Stimulated activated CD4-positive, alpha-beta T cell treated with anti-CD3 and anti-CD28 coated beads, Interleukin-4, amount 100 ng/mL, for 1 hour (primary cell): ENCODE measurements around the gene ALPI.

Experiments
- DNase-seq: peaks from one replicate; pipeline ENCODE4 v3.0.0-alpha.2; 2020

ALPI gene

DNA sequence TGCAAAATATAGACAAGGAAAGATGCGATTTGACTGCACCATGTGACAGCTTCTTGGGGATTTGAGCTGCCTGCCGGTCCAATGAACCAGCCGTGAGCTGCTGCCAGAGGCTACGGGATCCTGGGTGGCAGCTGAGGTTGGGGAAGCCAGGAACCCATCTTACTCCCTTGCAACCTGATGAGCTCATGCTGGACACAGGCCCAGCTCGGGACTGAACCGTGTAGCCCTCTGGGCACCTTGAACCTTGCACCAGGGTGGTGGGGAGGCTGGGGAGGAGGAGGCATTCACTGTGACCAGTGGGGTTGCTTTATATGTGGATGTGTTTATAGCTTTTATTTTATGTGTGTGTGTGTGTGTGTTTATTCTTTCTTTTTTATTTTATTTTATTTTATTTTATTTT, 9.1 kb downstream of the ALPI start:
- no peak for DNase-seq

DNA sequence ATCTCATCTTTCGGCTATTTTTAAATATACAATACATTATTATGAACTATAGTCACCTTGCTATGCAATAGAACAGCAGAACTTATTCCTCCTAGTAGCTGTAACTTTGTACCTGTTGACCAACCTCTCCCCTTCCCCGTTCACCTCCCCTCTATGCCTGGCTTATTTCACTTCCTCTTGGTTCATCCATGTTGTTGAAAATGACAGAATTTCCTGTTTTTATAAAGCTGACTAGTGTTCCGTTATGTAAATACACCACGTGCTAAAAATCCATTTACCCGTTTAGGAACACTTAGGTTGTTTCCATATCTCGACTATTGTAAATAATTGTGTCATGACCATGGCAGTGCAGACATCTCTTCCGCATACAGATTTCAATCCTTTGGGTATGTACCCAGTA, 10.3 kb downstream of the ALPI start:
- no peak for DNase-seq

DNA sequence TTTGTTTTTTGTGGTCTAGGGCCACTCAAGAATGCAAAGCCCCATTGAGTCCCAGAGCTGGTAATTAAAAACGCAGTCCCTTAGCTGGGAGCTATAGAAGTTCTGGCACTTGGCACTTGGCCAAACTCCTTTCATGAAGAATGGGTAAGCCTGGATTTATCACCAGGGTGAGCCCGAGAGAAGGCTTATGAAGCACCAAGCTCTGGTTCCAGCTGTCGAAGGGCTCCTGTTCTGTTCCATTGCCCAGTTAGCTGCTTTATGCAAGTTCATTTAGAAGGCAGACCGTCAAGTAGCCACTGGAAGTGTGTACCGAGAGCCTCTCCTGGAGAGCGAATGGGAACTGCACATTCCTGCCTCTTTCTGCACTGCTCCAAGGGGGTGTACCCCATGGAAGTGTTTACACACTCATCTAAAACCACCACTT, 17.5 kb downstream of the ALPI start:
- no peak for DNase-seq

DNA sequence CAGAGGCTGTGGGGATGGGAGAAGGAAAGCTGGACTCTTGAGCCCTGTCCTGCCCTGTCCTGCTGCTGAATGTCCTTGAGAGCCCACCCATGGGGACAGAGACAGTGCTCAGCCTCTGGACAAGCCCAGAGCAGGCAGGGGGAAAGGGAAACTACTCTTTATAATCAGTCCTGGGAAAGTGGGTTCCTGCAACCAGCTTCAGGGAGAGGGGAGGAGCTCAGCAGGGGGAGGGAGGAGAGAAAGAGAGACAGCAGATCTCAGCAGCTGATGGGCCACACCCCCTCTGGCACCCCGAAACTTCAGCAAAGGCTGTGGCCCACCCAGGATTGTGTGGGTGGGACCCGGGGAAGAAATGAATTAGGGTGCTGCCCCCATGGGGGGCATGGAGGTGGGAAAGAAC, 20.1 kb downstream of the ALPI start:
- DNase-seq = no peak

DNA sequence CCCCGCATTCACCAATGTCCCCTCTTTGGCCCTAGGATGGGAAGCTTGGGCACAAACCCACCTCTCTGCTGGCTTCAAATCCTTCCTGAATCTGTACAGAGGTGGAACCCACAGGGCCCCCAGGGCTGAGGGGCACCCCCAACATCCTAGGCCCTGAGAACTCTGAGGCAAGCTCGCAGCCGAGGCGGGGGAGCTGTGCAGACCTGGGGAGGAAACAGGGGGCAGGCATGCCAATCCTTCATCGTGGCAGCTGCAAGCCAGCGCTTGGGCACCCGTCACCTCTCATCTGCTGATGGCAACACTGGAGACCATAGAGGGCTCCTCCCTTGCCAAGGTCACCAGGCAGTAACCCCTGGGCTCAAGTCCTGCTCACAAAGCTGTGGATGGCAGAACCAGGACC, 20.8 kb downstream of the ALPI start:
- DNase-seq = no peak

DNA sequence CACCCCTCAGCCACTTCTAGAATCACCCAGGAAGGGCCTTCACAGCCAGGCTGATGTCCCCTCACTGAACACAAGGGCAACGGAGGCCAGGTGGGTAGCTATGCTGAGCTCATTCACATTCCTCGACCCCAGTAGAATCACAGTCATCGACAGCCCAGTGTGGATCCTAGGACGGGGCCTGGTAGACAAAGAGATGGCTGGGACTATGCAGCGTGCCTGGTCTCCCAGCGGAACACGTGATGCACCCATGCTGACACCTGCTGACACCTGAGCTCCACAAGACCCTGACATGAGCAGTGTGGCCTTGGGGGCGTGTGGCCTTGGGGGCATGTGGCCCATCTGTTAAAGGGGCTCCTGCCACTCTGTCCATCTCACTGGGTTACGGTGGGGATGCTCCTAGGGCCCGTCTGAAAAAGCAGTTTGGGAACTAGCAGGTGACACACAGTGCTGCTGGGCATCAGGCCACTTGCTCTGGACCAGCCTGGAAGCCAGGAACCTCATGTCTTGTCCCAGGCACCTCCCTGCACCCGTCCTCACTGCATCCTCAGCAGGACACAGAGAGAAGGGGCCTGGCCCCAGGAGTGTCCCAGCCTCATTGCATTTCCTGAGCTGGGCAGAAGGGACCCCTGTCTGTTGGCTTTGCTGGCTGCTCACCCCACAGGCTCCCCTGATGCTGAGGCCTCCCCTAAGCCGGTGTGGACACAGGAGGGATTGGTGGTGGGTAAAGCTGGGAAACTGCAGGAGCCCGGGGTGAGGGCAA, 22.0 kb downstream of the ALPI start:
- DNase-seq = no peak

DNA sequence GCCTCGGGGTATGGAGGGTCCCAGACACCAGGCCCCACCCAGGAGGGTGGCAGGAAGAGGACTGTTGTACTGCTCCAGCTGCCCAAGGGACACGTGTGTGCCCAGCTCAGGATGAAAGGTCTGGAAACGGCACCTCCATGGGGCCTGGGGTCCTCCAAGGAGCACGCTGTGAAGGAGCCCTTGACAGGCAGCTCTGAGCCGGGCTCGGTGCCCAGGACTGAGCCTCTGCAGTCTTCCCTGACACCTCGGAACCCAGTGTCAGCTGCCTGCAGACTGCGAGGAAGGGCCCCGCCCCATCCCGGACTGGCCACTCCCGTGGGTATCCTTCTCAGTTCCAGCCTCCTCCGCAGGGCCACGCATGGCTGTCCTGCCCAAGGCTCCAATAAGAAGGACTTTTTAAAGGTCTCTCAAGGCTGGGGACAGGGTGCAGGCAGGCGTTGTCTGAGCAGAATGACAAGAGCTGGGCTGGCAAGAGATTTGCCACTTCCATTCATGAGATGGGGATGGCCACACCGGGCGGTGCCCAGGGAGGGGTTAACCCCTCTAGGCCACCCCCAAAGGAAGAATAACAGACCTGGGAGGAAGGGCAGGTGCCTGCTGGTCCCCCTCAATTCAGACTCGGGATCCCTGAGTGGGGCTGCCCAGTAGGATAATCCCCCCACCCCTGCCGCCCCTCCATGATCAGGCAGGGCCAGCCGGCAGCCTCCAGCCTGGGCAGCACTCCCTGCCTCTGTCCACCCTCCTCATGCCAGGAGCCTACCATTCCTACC, 22.8 kb downstream of the ALPI start:
- DNase-seq = no peak

DNA sequence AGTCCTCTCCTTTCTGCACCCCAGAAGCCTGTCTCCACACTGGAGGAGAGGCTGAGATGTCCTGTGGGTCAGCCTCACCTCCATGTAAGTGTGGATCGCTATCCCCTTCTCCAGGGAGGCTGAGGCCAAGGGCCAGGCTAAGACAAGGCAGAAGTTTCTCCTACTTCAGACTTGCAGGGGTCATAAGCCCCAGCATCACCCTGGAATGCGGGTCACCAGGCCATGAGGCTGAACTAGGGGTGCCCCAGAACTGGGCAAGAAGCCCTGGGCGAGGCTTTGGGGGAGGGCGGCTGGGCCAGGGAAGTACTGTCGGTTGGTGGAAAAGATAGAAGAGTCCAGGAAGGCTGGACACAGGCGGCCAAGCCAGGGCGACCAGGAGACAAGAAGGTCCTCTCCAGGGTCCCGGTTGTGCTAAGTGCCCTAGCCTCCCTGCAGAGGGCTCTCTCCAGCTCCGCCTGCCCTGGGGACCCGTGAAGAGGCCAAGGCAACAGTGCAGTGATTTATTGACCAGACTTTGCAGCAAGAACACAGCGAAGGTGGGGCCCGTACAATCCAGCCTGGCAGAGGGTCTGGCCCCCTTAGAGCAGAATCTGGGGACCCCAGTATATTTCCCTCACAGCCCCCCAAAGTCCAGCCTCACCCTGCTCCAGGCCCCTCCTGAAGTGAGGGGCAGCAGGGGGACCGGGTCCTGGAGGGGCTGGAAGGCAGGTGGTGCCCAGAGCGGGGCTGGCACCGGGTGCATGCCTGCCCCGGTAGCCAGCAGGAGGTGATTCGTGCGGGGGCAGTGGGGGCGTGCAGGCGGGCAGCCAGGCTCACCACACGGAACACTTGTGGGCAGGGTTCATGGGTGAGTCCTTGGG, 23.6 kb downstream of the ALPI start:
- DNase-seq = no peak

DNA sequence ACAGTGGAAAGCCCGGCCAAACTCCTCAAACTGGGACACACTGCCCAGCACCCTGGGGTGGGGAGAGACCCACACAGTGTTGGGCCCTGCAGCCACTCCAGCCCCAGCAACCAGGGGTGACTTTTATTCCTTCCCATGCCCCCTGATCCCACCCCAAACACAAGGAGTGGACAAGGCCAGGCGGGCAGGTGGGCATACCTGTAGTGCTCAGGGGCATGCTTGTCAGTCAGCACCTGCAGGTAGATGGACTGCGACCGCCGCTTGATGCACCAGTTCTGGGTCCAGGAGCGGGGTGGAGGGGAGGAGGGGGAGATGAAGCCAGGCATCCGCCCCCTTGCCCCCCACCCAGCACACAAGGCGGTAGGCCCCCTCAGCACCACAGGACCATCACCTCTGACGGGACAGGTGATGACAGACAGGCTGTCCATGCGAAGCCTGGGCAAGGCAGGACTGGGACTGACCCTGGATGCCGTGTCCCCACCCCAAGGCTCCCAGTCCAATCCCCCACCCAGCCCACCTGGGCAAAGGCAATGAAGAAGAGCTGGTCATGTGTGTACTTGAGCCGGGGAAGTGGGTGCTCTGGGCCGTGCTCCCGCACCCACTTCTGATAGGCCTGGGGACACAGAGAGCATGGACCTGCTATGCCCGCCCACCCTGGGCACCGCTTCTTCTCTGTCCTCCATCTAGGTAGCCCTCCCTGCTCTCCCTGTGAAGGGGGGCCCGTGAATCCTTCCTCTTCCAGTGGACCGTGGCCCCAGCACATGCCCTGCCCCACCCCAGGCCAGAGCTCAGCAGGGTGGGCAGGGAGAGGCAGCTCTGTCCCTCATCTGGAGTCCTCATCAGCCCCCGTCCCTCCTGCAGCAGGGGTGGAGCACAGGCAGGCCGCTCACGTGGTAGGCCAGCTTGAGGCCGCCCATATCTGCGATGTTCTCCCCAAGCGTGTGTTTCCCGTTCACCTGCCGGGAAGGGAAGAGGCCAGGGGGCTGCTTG, 24.5 kb downstream of the ALPI start:
- DNase-seq = no peak

DNA sequence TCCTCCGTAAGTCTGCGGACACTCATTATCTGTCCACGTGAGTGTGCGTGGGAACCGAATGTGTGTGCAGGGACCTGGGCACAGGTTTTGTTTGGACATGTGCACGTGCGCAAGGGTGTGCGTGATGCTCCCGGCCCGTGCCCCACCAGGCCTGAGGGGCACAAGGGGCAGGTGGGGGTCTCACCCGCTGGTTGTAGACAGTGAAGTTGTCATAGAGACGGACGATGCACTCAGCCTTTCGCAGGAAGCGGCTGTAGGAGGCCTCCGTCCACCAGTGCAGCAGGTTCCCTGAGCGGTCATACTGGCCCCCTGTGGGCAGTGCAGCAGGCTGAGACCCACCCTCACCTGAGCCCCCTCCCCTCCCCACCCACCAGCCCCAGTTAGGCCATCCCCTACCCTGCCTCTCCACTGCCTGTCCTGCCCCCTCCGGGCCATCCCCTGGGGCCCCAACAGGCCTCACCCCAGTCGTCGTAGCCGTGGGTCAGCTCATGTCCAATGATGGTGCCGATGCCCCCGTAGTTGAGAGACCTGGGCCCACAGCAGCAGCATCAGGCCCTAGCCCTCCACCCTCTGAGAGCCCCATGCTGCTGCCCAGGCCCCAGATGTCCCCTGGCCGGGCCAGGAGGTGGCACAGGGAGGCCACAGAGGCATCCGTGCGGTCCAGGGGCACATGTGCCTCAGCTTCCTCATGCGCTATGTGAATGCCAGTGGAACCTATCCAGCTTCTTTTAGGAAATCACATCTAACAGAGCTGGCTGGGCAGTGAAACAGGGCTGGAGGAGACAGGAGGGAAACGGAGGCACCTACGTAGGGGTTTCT, 25.6 kb downstream of the ALPI start:
- DNase-seq = no peak

DNA sequence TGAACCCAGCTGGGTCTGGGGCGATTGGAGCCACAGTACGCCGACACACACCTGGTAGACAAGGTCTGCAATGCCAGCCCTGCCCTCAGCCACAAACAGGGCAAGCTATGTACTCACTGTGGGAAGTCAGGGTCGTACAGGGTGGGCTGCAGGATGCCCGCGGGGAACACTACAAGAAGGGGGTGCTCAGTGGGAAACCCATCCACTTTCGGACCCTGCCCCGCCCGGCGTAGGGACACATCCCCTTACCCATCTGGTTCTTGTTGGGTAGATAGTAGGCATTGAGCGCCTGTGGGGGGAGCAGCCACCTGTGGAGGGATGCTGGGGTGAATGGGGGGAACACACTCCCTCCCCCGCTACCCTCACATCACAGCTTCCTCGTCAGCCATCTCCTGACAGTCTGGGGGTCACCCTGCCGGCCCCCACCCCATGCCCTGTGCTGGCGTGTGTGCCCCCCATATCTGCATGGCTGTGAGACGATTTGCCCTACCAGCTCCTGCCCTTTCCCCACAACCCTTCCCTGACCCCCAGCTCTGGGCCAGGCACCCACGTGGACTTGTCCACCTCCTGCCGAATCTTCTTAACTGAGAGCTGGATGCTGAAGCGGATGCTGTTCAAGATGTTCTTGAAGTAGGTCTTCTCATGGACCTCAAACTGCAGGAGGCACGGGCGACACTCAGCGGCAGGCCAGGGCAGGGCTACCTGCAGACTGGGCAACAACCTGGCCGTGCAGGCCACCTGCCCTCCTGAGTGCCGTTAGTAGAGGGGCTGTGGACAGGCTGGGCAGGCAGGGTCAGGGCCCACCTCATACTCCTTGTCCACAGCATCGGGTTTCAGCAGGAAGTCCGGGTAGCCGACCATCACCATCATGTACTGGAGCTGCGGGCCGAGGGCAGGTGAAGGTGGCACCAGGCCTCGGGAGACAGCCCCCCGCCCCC, 26.6 kb downstream of the ALPI start:
- no peak for DNase-seq

DNA sequence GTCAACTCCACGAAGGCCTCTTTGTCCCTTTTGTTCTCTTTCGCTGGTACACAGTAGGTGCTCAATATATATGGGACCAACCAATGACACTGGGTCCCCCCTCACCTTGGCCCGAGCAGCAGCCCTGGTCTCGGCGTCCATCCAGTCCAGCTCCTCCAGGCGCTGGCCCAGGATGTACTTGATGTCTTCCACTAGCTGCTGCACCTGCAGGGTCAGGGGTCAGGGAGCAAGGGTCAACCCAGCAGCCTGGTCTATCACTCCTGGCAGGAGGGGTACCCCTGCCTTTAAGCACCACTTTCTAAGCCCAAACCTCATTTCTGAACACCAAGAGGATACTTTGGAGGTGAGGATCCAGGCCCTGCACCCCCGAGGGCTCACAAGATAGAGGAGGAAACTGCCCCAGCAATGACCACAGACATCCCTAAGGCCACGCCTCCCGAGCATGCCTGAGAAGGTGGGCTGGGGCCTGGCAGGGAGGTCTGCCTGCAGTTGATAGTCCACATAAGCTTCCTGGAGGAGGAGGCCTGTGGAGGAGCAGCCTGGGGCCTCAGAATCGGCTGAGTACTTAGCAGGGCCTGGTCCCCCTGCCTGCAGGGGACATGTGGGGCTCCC, 27.5 kb downstream of the ALPI start:
- DNase-seq = no peak

DNA sequence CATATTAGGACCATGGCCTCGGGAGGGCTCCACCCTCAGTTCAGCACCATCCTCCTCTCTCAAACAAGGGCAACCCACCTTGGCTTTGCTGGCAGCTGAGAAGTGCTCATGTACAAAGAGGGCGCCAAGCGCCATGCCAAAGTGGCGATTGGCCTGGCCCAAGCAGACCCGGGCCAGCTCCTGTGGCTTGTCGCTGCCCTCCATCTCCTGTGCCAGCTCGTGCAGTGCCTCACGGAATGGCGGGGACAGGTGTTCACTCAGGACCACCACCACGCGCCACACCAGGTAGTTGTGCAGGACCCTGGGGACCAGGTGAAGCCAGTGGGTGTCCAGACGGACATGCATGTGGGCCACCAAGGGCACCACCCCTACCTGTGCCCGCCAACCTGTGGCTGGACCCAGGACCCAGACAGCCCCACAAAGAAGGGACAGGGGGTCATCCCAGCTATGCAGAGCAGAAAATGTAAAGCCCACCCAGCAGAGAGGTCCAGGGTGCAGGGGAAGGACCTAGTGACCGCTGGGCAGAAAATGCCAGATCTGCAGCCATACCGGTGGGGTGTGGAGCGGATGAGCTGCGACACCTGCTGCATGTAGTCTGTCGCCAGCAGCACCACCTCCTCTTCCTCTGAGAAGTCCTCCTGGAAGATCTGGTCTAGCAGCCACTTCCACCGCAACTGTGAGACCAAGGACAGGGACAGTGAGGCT, 28.1 kb downstream of the ALPI start:
- DNase-seq = no peak

DNA sequence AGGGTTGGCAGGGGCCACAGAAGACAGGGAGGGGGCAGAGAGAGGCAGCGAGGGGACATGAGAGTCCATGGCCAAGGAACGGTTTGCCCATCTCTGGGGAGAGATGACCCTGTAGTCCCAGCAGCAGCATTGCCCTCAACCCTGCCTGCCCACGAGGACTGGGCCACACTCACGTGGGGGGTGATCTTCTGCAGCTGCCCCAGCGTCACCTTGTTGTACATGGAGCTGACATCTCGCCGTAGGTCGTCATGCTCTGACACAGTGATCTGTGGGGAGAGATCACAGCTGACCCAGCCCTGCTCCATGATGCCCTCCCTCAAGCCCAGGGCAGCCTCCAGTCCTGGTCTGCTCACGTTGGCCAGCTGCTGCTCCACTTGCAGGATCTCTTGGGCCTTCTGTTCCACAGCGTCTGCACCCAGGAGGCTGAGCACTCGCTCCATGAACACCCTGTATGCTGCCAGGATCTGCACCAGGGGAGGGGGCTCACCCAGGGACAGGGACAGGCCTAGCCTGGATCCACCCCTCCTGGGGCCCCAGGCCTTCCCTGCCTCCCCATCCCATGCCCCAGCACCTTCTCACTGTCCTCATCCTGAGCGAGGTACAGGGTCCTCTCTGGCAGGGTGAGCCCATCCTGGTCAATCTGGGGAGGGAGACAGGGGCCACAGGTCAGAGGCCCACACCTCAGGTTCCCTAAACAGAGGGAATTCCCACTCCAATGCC, 28.8 kb downstream of the ALPI start:
- DNase-seq = no peak

DNA sequence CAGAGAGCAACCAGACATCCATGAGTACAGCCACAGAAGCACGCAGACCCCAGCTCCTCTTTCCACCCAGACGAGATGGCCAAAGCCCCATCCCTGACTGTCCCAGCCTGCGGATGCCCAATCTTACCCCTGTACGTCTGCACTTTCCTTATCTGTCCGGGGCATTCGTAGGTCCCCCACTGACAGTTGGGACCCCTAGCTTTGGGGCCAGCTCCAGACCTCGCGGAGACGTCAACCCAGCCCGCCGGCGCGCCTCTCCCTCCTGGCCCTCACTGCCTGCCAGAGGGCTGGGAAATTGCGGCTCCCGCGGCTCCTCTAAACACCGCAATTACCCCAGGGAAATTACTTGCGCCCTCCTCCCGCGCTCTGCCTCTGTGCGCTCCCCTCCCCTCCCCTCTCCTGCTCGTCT, 29.4 kb downstream of the ALPI start:
- no peak for DNase-seq

DNA sequence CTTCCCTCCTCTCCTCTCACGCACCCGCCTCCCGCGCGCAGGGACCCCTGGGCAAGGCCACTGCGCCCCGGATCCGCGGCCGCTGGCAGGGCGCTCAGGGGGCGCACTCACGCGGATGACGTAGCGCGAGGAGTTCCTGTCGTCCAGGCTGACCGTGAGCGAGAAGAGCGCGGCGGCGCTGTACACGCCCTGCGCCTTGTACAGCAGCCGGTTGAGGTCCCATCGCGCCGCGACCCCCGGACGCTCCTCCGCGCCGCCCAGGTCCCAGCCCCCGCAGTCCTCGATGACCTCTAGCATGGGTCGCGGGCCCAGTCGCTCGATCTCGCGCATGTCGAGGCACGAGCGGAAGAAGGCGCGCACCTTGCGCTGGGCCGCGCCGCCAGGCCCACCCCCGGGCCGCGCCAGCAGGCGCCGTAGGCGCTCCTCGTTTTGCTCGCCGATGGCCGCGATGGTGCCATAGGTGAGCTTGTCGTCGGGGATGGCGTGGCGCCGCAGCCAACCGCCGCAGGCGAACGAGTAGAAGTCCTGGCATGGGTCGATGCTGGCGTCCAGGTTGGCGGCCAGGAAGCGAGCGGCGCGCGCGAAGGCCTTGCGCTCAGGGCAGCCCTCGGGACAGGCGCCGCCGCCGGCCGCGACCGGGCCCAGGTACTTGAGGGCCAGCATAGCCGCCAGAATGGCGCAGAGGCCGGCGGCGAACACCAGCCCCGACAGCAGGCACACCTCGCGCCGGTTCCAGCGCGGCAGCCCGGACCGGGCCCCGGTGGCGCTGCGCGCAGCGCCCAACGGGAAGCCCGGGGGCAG, 30.0 kb downstream of the ALPI start:
- DNase-seq = no peak

DNA sequence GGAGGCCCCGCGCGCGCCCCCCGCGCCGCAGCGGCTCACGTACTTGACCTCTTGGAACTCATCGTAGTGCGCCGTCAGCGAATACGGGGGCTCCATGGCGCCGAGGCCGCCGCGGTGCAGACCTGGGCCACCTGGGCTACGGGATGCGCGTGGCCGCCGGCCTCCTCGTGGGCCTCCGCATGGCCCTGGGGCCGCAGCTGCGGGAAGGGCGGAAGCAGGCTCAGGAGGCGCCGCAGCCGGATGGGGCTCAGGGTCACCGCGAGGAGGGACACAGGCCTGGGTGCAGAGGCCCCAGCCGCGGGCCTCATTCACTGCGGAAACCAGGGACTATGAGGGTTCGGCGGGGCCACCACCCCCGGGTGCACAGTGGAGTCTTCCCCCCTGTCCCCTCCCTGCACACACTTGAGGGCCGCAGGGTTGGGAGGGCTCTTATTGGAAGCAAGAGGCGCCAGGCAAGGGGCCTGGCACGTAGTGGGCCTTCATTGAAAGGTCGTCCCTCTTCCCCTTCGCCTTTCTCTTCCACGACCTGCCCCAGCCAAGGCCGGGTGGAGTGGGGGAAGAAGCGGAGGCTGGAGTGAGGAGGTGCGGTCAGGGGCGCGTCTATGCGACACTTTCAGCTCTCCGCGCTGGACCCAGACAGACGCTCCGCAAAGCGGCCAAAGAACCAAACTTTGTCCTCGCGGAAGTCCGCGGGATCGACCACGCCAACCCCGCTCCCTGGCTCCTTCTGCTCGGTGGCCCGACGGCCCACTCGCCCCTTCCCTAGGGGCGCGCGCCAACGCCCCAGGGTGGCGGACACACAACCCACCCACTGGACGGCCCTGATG, 30.8 kb downstream of the ALPI start:
- no peak for DNase-seq
